ENCODE results near the gene SLCO3A1.

Gene SLCO3A1

DNA sequence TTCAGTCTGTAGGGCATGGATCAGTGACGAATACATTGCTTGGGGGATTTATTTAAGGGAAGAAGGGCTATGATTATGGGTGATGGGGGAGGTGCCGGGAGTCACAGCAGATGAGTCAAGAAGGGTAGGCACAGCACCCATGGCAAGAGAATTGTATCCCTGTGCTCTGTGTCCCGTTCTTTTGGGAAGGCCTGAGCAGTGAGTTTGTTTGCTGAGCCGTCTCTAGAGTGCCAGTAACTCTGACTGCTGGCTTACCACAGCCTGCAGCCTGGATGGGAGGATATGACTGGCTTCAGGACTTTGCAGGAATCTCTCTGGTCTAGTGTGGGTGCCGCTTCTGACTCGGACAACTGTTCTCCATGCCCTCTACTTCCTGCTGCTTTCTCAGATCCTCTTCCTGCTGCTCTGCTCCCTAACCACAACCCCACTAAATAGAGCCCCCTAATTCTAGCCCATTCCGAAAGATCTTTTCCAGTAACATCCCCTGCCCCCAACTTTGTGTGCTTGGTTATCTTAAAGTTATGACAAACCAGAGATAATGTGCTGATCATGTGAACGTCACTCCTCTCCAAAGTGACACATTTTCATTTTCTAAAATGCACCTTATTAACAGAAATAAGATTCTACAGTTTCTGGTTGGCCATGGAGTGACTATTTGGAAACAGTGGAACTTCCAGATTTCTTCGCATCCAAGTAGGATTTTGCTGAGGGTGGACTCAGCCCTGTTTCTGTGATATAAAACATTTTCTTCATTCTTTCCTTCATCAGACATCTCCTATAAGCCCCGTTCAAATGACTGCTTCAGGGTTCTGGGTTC is 239.0 kb downstream of the SLCO3A1 start:
- Histone ChIP-seq H3K36me3 (no peaks in the 10 kb centered on the region), H3K4me3 (ENCODE audit: low read depth, low read length) (no peak overlapping the region), H3K27me3 (ENCODE audit: insufficient read depth, low read depth, severe bottlenecking) (peaks cover 3% of the 10 kb centered on the region), H3K9me3 (ENCODE audit: severe bottlenecking) (no peaks in the 10 kb centered on the region), H3K27ac (no peak overlapping the region)
- DNase-seq, result no peak
- TF ChIP-seq, protein P1, sequence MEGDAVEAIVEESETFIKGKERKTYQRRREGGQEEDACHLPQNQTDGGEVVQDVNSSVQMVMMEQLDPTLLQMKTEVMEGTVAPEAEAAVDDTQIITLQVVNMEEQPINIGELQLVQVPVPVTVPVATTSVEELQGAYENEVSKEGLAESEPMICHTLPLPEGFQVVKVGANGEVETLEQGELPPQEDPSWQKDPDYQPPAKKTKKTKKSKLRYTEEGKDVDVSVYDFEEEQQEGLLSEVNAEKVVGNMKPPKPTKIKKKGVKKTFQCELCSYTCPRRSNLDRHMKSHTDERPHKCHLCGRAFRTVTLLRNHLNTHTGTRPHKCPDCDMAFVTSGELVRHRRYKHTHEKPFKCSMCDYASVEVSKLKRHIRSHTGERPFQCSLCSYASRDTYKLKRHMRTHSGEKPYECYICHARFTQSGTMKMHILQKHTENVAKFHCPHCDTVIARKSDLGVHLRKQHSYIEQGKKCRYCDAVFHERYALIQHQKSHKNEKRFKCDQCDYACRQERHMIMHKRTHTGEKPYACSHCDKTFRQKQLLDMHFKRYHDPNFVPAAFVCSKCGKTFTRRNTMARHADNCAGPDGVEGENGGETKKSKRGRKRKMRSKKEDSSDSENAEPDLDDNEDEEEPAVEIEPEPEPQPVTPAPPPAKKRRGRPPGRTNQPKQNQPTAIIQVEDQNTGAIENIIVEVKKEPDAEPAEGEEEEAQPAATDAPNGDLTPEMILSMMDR (IDR thresholded peaks at IDR 0.05; ENCODE audit: low read depth, low read length), result no peak

DNA sequence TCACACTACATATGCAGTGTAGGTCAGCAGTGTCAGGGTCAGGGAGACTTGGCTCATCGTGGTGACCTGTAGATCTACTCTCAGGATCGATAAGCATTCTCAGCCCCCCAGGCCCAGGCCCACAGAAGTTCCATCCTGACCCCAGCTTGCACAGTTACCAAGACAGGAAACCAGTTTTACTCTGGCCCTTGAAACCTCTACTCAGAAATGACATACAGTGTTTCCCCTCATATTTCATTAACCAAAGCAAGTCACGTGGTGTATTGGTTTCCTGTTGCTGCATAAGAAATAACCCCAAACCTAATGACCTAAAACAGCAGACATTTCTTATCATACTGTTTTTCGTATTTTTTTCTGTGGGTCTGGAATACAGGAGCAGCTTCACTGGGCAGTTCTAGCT is 242.2 kb downstream of the SLCO3A1 start:
- no peak for DNase-seq
- peaks cover 3% of the 10 kb centered on the region for H3K9me3 ChIP-seq (ENCODE audit: severe bottlenecking)
- H3K4me3 ChIP-seq (ENCODE audit: low read depth, low read length), result no peak overlapping the region
- H3K36me3 ChIP-seq, result no peaks in the 10 kb centered on the region
- H3K27ac ChIP-seq, result no peak overlapping the region
- H3K27me3 ChIP-seq (ENCODE audit: insufficient read depth, low read depth, severe bottlenecking), result peaks cover 3% of the 10 kb centered on the region
- TF ChIP-seq, protein P1 (IDR thresholded peaks at IDR 0.05; ENCODE audit: low read depth, low read length), result no peak

DNA sequence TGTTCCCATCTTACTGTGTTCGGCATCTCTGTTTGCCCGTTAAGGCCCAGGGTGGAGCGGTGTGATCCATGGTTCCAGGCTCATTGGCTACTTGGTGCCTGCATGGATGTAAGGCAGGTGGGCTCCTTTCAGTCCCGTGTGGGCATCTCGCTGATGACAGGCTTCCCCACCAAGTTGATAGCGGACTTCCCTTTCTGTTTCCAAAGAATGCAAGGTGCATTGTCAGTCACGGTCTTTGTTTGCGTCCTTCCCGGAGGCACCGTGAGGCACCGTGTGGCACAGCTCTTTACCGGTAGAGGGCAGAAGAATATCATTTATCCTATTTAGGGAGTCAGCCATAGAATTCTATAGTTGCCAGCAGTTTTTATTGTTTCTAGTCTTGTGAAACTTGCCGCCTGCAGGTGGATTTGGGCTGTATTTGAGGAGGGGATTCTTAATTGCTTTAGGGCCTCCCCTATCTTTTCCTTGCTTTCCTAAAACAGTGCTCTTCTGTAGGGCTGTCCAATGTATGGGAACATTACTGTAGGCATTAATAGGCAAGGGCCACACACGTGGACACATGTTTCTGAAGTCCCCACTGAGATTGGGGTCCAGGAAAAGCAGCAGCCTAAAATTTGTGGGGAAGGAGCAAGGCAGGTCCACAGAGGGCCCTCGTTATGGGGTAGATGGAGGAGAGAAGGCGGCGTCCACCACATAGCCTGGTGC is 244.1 kb downstream of the SLCO3A1 start:
- Histone ChIP-seq H3K9me3 (ENCODE audit: severe bottlenecking) (peaks cover 3% of the 10 kb centered on the region), H3K36me3 (no peaks in the 10 kb centered on the region), H3K4me3 (ENCODE audit: low read depth, low read length) (no peak overlapping the region), H3K27ac (no peak overlapping the region), H3K27me3 (ENCODE audit: insufficient read depth, low read depth, severe bottlenecking) (peaks cover 3% of the 10 kb centered on the region)
- TF ChIP-seq, protein P1 (IDR thresholded peaks at IDR 0.05; ENCODE audit: low read depth, low read length), result peak; percentile 75
- DNase-seq, result peak; percentile 44

DNA sequence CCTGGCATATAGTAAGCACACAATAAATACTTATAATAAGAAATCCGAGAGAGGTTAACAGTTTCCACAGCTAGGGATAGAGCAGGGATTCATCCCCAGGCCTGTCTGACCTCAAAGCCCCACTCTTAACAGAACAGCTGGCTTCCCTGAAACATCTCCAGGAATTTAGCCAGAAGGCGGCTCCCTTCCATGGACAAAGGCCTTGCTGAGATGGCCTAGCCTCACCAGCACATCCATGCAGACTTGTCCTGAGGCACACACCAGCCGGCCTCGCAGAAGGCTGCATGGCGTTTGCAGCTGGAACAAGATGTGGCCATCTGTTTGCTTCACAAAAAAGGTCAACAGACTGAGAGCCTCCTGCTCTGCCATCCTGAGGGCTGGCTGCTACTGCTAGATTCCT is 245.4 kb downstream of the SLCO3A1 start:
- Histone ChIP-seq H3K9me3 (ENCODE audit: severe bottlenecking) (peaks cover 3% of the 10 kb centered on the region), H3K27ac (no peak overlapping the region), H3K27me3 (ENCODE audit: insufficient read depth, low read depth, severe bottlenecking) (peaks cover 3% of the 10 kb centered on the region), H3K36me3 (no peaks in the 10 kb centered on the region), H3K4me3 (ENCODE audit: low read depth, low read length) (no peak overlapping the region)
- TF ChIP-seq, protein P1 (IDR thresholded peaks at IDR 0.05; ENCODE audit: low read depth, low read length), result no peak
- DNase-seq, result no peak

DNA sequence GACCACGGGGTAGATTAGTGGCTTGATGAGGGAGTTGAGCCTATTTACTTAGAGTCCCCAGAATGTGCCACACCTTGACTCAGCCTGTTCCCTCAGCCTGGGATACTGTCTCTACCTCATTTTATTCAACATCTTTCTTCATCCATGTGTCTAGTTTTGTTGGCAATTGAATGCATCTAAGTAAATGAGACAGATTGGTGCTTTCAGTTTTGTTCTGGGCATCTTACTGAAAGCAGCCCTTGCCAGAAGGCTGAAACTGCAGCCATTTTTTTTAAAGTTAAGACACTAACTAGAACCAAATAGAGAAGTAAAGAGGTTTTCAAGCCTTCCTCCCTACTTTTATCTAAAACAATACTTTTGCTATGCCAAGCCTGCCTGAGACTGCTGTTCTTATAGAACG is 246.8 kb downstream of the SLCO3A1 start:
- Histone ChIP-seq H3K4me3 (ENCODE audit: low read depth, low read length) (no peak overlapping the region), H3K27me3 (ENCODE audit: insufficient read depth, low read depth, severe bottlenecking) (peaks cover 3% of the 10 kb centered on the region), H3K36me3 (no peaks in the 10 kb centered on the region), H3K9me3 (ENCODE audit: severe bottlenecking) (peaks cover 3% of the 10 kb centered on the region), H3K27ac (no peak overlapping the region)
- TF ChIP-seq, protein P1 (IDR thresholded peaks at IDR 0.05; ENCODE audit: low read depth, low read length), result no peak
- DNase-seq, result no peak

All from WERI-Rb-1 (cell line).